Osteoblast (primary cell): ENCODE measurements around the gene TIMM50. TPM values are rescaled to one million over a fixed set of nuclear protein-coding genes. Genes with fewer than 3 reads are reported as not detected.
A peak's percentile ranks its signal among the peaks of the same experiment; 100 is the strongest.

ENCODE experiments used
- DNase-seq: peaks from one replicate; pipeline ENCODE4 v3.0.0; 2011; ENCODE audit warnings: low spot score, mixed read lengths; ENCODE audit not compliant: insufficient read length; ENCODE audit errors: missing footprints
- H2AFZ ChIP-seq: 2 replicates; pipeline ENCODE4 v1.6.0; 2011; ENCODE audit warnings: mild to moderate bottlenecking, low read length
- H3K27ac ChIP-seq: 2 replicates; pipeline ENCODE4 v1.5.1; 2011; ENCODE audit warnings: mild to moderate bottlenecking, low read depth, low read length, moderate library complexity
- H3K27me3 ChIP-seq: 2 replicates; pipeline ENCODE4 v1.6.0; 2012; ENCODE audit warnings: mild to moderate bottlenecking, control low read depth, inconsistent platforms, low read length, moderate library complexity; ENCODE audit not compliant: insufficient read depth
- H3K36me3 ChIP-seq: 2 replicates; pipeline ENCODE4 v1.5.1; 2011; ENCODE audit warnings: mild to moderate bottlenecking, low read length, control low read depth, moderate library complexity; ENCODE audit not compliant: insufficient read depth
- H3K4me1 ChIP-seq: 2 replicates; pipeline ENCODE4 v1.5.1; 2011; ENCODE audit warnings: mild to moderate bottlenecking, low read length, control low read depth, moderate library complexity; ENCODE audit not compliant: insufficient read depth
- H3K4me2 ChIP-seq: 2 replicates; pipeline ENCODE4 v1.6.0; 2011; ENCODE audit warnings: mild to moderate bottlenecking, low read length; ENCODE audit not compliant: insufficient read depth
- H3K4me3 ChIP-seq: fragments of 200-600 bp; sonication (generic); 3 replicates; pipeline ENCODE4 v1.5.1; 2012; ENCODE audit warnings: mild to moderate bottlenecking, low read length, inconsistent platforms; ENCODE audit not compliant: insufficient read depth
- H3K79me2 ChIP-seq: 2 replicates; pipeline ENCODE4 v1.6.0; 2012; ENCODE audit warnings: mild to moderate bottlenecking, low read length, control low read depth, inconsistent platforms; ENCODE audit not compliant: insufficient read depth
- H3K9me3 ChIP-seq: 2 replicates; pipeline ENCODE4 v1.5.1; 2011; ENCODE audit warnings: low read depth, low read length, control low read depth
- H4K20me1 ChIP-seq: 2 replicates; pipeline ENCODE4 v1.6.0; 2012; ENCODE audit warnings: mild to moderate bottlenecking, low read length, control low read depth; ENCODE audit not compliant: insufficient read depth
- CTCF ChIP-seq: IDR thresholded peaks from 2 replicates; pipeline ENCODE4 v1.5.1; 2011; ENCODE audit warnings: mild to moderate bottlenecking, low read depth, low read length, moderate library complexity; ENCODE audit errors: extremely low read depth
- total RNA-seq: library from RNA; depleted of rRNA; stranded (reverse); fragments of >200 nt; gene quantifications from 2 replicates; pipeline ENCODE4 v1.2.3, GENCODE V29; 2012

Gene TIMM50
- total RNA-seq, 1 donor = 36.9 TPM

GRCh38 chr19:39499932-39500331 lies 19.3 kb downstream of the TIMM50 start:
- peaks cover 5% of the 10 kb centered on the region for H3K4me1 ChIP-seq
- no peaks in the 10 kb centered on the region for H4K20me1 ChIP-seq
- no peak overlapping the region for H3K27ac ChIP-seq
- H3K4me2 ChIP-seq = no peak overlapping the region
- H2AFZ ChIP-seq = no peak overlapping the region
- no peak for DNase-seq
- H3K9me3 ChIP-seq = no peaks in the 10 kb centered on the region
- H3K27me3 ChIP-seq = peaks cover 58% of the 10 kb centered on the region
- H3K4me3 ChIP-seq = no peak overlapping the region
- no peaks in the 10 kb centered on the region for H3K79me2 ChIP-seq
- H3K36me3 ChIP-seq = no peaks in the 10 kb centered on the region
- no peak for TF ChIP-seq CTCF

- Histone ChIP-seq H2AFZ (no peak overlapping the region), H3K27me3 (peaks cover 61% of the 10 kb centered on the region), H3K4me3 (no peak overlapping the region)
Observed at GRCh38 chr19:39500543-39500942, 19.9 kb downstream of the TIMM50 start.

GRCh38 chr19:39501340-39501739 lies 20.7 kb downstream of the TIMM50 start:
- H3K27ac ChIP-seq = no peak overlapping the region
- H3K36me3 ChIP-seq = no peaks in the 10 kb centered on the region
- H3K4me2 ChIP-seq = no peak overlapping the region
- no peaks in the 10 kb centered on the region for H3K79me2 ChIP-seq
- no peak for TF ChIP-seq CTCF
- no peaks in the 10 kb centered on the region for H3K9me3 ChIP-seq
- H3K4me3 ChIP-seq = no peak overlapping the region
- peaks cover 60% of the 10 kb centered on the region for H3K27me3 ChIP-seq
- no peaks in the 10 kb centered on the region for H4K20me1 ChIP-seq
- DNase-seq = no peak
- peaks cover 5% of the 10 kb centered on the region for H3K4me1 ChIP-seq
- H2AFZ ChIP-seq = no peak overlapping the region

More at GRCh38 chr19:39500543-39500942, 19.9 kb downstream of the TIMM50 start:
- peak; percentile 35 for DNase-seq
- Histone ChIP-seq H3K4me2 (no peak overlapping the region), H3K79me2 (no peaks in the 10 kb centered on the region), H4K20me1 (no peaks in the 10 kb centered on the region), H3K9me3 (no peaks in the 10 kb centered on the region), H3K27ac (no peak overlapping the region), H3K4me1 (peaks cover 5% of the 10 kb centered on the region), H3K36me3 (no peaks in the 10 kb centered on the region)
- no peak for TF ChIP-seq CTCF

- no peak overlapping the region for H3K27ac ChIP-seq
- peaks cover 60% of the 10 kb centered on the region for H3K27me3 ChIP-seq
- peaks cover 5% of the 10 kb centered on the region for H3K4me1 ChIP-seq
- H3K9me3 ChIP-seq = no peaks in the 10 kb centered on the region
- peak; percentile 98 for DNase-seq
- H3K4me3 ChIP-seq = no peak overlapping the region
- H4K20me1 ChIP-seq = no peaks in the 10 kb centered on the region
- no peak overlapping the region for H2AFZ ChIP-seq
- no peak overlapping the region for H3K4me2 ChIP-seq
- H3K79me2 ChIP-seq = no peaks in the 10 kb centered on the region
- TF ChIP-seq CTCF = peak; percentile 46
- H3K36me3 ChIP-seq = no peaks in the 10 kb centered on the region
Observed at GRCh38 chr19:39502640-39503417, 22.2 kb downstream of the TIMM50 start.
